Keratinocyte (primary cell): ENCODE data around the gene DACT3. TPM values are rescaled to one million over a fixed set of nuclear protein-coding genes. Genes with fewer than 3 reads are reported as not detected.

Experiments
- DNase-seq: peaks from one replicate; pipeline ENCODE4 v3.0.0-alpha.2; 2011; ENCODE audit warnings: low read depth, missing footprints, low spot score
- FAIRE-seq: peaks from 2 replicates; lab custom pipeline; 2011; peaks lifted over from hg19 to GRCh38; lab: Jason Lieb, UNC
- H2AFZ ChIP-seq: 2 replicates; pipeline ENCODE4 v1.6.0; 2012; ENCODE audit warnings: low read length, control low read depth, inconsistent platforms; ENCODE audit not compliant: control insufficient read depth
- H3K27ac ChIP-seq: 2 replicates; pipeline ENCODE4 v1.5.1; 2011; ENCODE audit warnings: low read length; ENCODE audit not compliant: control insufficient read depth, insufficient read depth
- H3K27me3 ChIP-seq: 3 replicates; pipeline ENCODE4 v1.6.0; 2011; ENCODE audit warnings: low read length; ENCODE audit not compliant: control insufficient read depth, insufficient read depth; ENCODE audit errors: extremely low read depth
- H3K36me3 ChIP-seq, 2 experiments: 2 replicates in 1 of 2; 3 replicates in 1 of 2; pipeline ENCODE4 v1.5.1; 2011; ENCODE audit warnings: low read length in 2 of 2, mild to moderate bottlenecking in 1 of 2; ENCODE audit not compliant: control insufficient read depth in 2 of 2, insufficient read depth in 2 of 2; ENCODE audit errors: extremely low read depth in 1 of 2
- H3K4me1 ChIP-seq: 3 replicates; pipeline ENCODE4 v1.5.1; 2011; ENCODE audit warnings: low read length; ENCODE audit not compliant: control insufficient read depth, insufficient read depth; ENCODE audit errors: extremely low read depth
- H3K4me2 ChIP-seq: 3 replicates; pipeline ENCODE4 v1.6.0; 2011; ENCODE audit warnings: low read depth, low read length; ENCODE audit not compliant: control insufficient read depth, insufficient read depth; ENCODE audit errors: extremely low read depth
- H3K4me3 ChIP-seq, 3 experiments: fragments of 200-600 bp in 1 of 3; sonication (generic) in 1 of 3; 2 replicates in 2 of 3; 3 replicates in 1 of 3; pipeline ENCODE4 v1.5.1; 2011 to 2016; ENCODE audit warnings: low read length in 3 of 3, mild to moderate bottlenecking in 3 of 3, control low read depth in 2 of 3, inconsistent platforms in 1 of 3, low read depth in 1 of 3, mixed read lengths in 1 of 3, mixed run types in 1 of 3, moderate library complexity in 1 of 3; ENCODE audit not compliant: control insufficient read depth in 2 of 3, insufficient read depth in 2 of 3; ENCODE audit errors: extremely low read depth in 1 of 3
- H3K79me2 ChIP-seq: 2 replicates; pipeline ENCODE4 v1.6.0; 2012; ENCODE audit warnings: low read length; ENCODE audit not compliant: control insufficient read depth, insufficient read depth
- H3K9ac ChIP-seq: 3 replicates; pipeline ENCODE4 v1.6.0; 2011; ENCODE audit warnings: low read length; ENCODE audit not compliant: control insufficient read depth, insufficient read depth; ENCODE audit errors: extremely low read depth
- H3K9me1 ChIP-seq: 3 replicates; pipeline ENCODE4 v1.6.0; 2011; ENCODE audit warnings: low read length; ENCODE audit not compliant: control insufficient read depth, insufficient read depth; ENCODE audit errors: extremely low read depth
- H3K9me3 ChIP-seq: 2 replicates; pipeline ENCODE4 v1.5.1; 2012; ENCODE audit warnings: low read depth, low read length; ENCODE audit not compliant: control insufficient read depth
- H4K20me1 ChIP-seq: 3 replicates; pipeline ENCODE4 v1.6.0; 2011; ENCODE audit warnings: low read length; ENCODE audit not compliant: control insufficient read depth, insufficient read depth; ENCODE audit errors: extremely low read depth
- CTCF ChIP-seq, 3 experiments: IDR thresholded peaks in 1 of 3; conservative IDR thresholded peaks in 1 of 3; optimal IDR thresholded peaks in 1 of 3; 2 replicates in 2 of 3; 3 replicates in 1 of 3; pipeline versions ENCODE3 to v1.5.1; 2011; ENCODE audit warnings: low read length in 3 of 3, mild to moderate bottlenecking in 3 of 3, moderate library complexity in 2 of 3, control low read depth in 1 of 3, inconsistent platforms in 1 of 3; ENCODE audit not compliant: insufficient read depth in 2 of 3; ENCODE audit errors: extremely low read depth in 1 of 3
- EZH2 ChIP-seq: IDR thresholded peaks from one replicate; pipeline ENCODE4 v1.6.1; 2012; ENCODE audit warnings: inconsistent platforms, mild to moderate bottlenecking, low read length, moderate library complexity
- dilution Hi-C: fragments of 300-500 bp; cut with MboI; formaldehyde crosslinking; loops from one replicate; pipeline ENCODE4 v1.7.0; 2020; ENCODE audit warnings: low sequenced_read_pairs; ENCODE audit not compliant: extremely low pct_ligation_motif_present
- polyA plus RNA-seq, 5 experiments: library from polyadenylated mRNA; depleted of rRNA in 3 of 5; stranded (reverse) in 3 of 5; stranded (forward) in 1 of 5; unstranded in 1 of 5; fragments of >200 nt; gene quantifications; 1 replicate in 1 of 5; 2 replicates in 3 of 5; 3 replicates in 1 of 5; pipeline versions ENCODE4 v1.2.1 to v1.2.3, GENCODE V29; 2011 to 2012; ENCODE audit warnings: missing spikeins in 2 of 5, low read depth in 1 of 5, low replicate concordance in 1 of 5

Gene DACT3
- polyA plus RNA-seq, 1 donor (not counting 4 experiments of a cell fraction or from before 2014, with no cell fraction given): 0.04 TPM

- Histone ChIP-seq H3K9me1 (no peaks in the 10 kb centered on the region), H3K9ac (no peak overlapping the region), H3K4me2 (no peak overlapping the region), H3K36me3 (no peaks in the 10 kb centered on the region), H3K27me3 (peaks cover 14% of the 10 kb centered on the region), H3K27ac (no peak overlapping the region), H3K79me2 (no peaks in the 10 kb centered on the region), H2AFZ (no peak overlapping the region), H3K4me3 (no peak overlapping the region), H3K4me1 (peaks cover 4% of the 10 kb centered on the region), H4K20me1 (no peaks in the 10 kb centered on the region), H3K9me3 (no peaks in the 10 kb centered on the region)
- dilution Hi-C loops: no loop called here
- TF ChIP-seq EZH2 (no peak), CTCF (optimal IDR thresholded peaks at IDR 0.05 in 1 of 3, IDR thresholded peaks at IDR 0.05 in 1 of 3, conservative IDR thresholded peaks at IDR 0.05 in 1 of 3; ENCODE audit: extremely low read depth in 1 of 3, insufficient read depth in 2 of 3, low read length in 3 of 3) (no peak)
- DNase-seq: no peak
- FAIRE-seq: no peak
Observed at GRCh38 chr19:46623915-46624502, 37.0 kb downstream of the DACT3 start.

GRCh38 chr19:46622118-46622446 is 38.9 kb downstream of the DACT3 start:
- H3K4me1 ChIP-seq: peaks cover 4% of the 10 kb centered on the region
- H2AFZ ChIP-seq: no peak overlapping the region
- peaks cover 14% of the 10 kb centered on the region for H3K27me3 ChIP-seq
- no peak overlapping the region for H3K27ac ChIP-seq
- H3K9ac ChIP-seq: no peak overlapping the region
- H3K9me3 ChIP-seq: no peaks in the 10 kb centered on the region
- TF ChIP-seq CTCF (optimal IDR thresholded peaks at IDR 0.05 in 1 of 3, IDR thresholded peaks at IDR 0.05 in 1 of 3, conservative IDR thresholded peaks at IDR 0.05 in 1 of 3; ENCODE audit: extremely low read depth in 1 of 3, insufficient read depth in 2 of 3, low read length in 3 of 3) (no peak), EZH2 (no peak)
- dilution Hi-C loops: no loop called here
- DNase-seq (no peak), FAIRE-seq (no peak)
- no peak overlapping the region for H3K4me2 ChIP-seq
- H3K9me1 ChIP-seq: no peaks in the 10 kb centered on the region
- no peaks in the 10 kb centered on the region for H4K20me1 ChIP-seq
- no peak overlapping the region for H3K4me3 ChIP-seq
- no peaks in the 10 kb centered on the region for H3K79me2 ChIP-seq
- no peaks in the 10 kb centered on the region for H3K36me3 ChIP-seq
